Middle frontal gyrus (tissue), 1 donor: ENCODE data around the gene AGMO.
"Not testable (repeated sequence)": the region's sequence is repeated elsewhere in the genome, so short reads cannot be mapped to it uniquely, and the experiment has no call there.

Experiments used
- DNase-seq: peaks from one replicate; pipeline ENCODE4 v3.0.0-alpha.2; 2015; ENCODE audit warnings: low spot score; ENCODE audit errors: extremely low spot score

Gene AGMO

DNA sequence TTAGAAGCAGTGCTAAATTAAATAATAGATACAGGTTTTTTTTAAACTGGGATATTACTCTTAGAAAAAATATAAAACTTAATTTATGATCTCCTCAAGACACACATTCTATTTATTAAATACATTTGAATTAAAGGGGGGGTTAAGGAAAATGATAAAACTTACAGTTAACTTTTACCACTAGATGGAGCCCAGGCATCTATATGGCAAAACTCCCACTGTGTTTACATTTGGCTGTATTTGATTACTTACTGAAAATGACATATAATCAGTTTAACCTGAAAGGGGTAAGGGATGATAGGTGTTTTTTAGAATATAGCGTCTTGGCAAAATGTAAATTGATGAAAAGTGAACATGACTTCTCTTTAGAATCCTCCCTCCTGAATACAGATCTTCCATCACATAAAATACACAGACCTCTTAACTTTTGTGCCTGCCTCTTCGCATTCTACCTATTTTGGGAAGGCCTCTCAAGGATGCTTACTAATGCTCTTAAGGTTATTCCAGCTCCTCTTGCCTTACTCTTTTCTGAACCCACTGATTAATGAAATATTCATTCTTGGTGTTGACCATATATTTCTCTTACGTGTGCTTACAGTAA lies 235.7 kb downstream of the AGMO start:
- no peak for DNase-seq

- no peak for DNase-seq
These were observed 238.3 kb downstream of the AGMO start for GRCh38 chr7:15323550-15323949.

- DNase-seq, result no peak
These were observed 244.6 kb downstream of the AGMO start for GRCh38 chr7:15317215-15317614.

DNA sequence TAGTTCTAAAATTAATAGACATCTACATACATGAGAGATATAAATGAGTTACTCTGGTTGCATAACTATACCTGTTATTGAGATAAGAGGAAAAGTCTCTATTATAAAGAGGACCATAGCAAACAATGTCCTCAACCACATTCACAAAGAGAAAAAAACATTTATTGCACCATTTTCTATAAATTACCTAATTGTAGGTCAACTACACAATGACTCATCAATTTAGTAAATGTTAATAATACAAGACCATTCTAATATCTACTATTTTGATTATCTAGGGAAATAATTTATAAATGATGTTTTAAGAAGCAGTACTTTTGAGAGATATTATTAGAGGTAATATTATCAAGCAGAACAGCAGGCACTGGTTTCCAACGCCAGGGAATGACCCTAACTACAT lies 246.1 kb downstream of the AGMO start:
- DNase-seq, result no peak

GRCh38 chr7:15314922-15315321 lies 246.9 kb downstream of the AGMO start:
- DNase-seq, result no peak

DNA sequence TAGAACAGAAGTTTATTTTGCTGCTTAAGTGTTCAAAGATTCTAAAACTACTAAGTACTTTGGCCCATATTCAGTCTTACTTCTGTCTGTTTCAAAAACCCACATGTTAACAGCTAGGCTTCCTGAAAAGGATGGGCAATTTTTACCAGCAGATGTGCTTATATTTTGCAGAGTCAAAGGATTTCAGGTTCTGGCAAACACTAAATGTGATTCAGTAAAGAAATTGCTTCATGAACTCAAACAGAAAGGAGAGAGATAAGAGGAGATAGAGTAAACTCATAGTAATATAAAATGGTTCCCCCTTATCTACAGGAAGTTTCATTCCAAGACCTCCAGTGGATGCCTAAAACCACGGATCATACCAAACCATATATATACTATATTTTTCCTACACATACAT lies 248.5 kb downstream of the AGMO start:
- DNase-seq, result no peak

GRCh38 chr7:15309872-15310271 lies 251.9 kb downstream of the AGMO start:
- DNase-seq, result no peak

DNA sequence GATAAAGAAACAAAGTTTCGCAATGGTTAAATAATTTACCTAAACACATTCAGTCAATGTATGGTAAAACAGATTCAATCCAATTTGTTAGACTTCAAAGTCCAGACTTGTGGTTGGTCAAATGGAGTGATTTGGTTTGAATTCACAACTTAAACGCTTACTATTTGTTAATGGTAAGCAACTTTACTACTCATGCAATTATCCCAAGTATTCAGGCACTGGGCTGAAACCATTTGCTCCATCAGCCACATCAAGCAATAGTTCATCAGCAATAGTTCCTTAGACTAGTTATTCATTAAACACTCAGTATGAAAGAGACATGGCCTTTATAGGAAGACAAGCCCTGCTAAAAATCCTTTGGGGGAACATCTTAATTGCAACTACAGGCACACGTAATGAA lies 253.0 kb downstream of the AGMO start:
- no peak for DNase-seq

- DNase-seq, result no peak
These were observed 255.5 kb downstream of the AGMO start for GRCh38 chr7:15306296-15306695.

DNA sequence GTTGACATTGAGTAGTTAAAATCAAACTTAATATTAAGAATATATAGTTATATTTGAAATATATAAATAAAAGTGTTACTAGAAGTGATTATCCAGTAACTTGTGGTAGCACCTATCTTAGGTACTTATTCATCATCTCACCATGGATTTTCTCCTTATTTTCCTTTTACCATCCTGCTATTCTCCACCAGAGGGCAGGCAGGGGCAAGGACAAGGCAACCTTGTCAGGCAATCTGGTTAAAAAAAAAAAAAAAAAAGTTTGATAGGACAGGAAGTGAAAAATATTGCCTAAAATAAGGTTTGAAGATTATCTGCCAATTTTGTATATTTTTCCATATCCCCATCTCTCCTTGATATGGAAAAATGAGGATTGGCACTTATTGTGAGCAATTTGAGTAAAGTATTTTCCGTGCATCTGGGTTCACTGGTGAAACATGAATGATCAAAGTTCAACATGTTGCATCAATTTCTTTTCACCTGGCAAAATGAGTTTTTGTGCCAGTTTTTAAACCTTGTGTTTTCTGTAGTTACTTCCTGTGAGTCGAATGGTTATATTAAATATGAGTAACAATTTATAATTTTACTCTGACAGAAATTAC lies 256.7 kb downstream of the AGMO start:
- DNase-seq, result no peak

DNA sequence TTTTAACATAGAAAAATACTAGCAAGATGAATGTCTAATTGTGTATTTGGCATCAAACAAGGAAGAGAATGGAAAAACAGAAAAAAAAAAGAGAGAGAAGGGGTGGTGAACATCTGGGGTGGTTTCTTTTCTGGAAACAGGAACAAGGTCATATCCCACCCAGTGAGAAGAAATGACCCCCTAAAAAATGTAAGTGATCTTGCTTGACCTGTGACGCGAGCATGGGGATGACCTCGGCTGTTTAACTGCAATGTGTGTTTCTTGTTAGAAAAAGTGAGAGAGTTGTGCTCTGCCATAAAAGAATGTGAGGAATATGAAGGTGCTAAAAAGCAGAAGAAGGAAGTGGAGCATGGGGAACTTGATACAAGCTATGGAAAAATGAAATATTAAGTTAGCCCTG lies 258.5 kb downstream of the AGMO start:
- no peak for DNase-seq

DNA sequence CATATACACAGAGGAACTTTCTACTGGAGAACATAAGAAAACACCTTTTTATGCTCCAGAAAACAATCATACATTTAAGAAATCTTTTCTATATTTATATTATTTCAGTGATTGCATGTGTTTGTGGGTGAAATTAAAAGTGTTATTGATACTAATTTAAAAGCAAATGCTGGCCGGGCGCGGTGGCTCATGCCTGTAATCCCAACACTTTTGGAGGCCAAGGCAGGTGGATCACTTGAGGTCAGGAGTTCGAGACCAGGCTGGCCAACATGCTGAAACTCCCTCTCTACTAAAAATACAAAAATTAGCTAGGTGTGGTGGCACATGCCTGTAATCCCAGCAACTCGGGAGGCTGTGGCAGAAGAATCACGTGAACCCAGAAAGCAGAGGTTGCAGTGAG lies 260.8 kb downstream of the AGMO start:
- DNase-seq, result not testable (repeated sequence)

- no peak for DNase-seq
These were observed 269.7 kb downstream of the AGMO start for GRCh38 chr7:15292138-15292537.

GRCh38 chr7:15291699-15292098 lies 270.1 kb downstream of the AGMO start:
- no peak for DNase-seq

DNA sequence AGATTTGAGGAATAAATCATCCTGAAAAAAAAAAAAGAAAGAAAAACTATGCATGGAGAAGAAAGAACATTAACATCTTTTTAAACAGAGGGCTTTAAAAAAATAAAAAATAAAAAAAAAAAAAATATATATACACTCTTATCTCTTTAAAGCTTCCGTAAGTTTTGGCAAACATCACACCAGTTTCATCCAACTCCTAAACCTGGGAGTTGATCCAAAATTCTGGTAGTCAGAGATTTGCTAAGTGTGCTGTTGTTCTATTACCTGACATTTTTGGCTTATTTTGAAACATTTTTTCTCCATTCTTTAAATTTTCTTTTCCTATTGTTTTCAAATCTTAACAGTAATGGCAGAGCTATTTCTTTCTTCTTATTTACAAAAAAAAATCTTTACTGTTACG lies 273.1 kb downstream of the AGMO start:
- DNase-seq, result no peak

- DNase-seq, result no peak
These were observed 277.4 kb downstream of the AGMO start for GRCh38 chr7:15284396-15284795.

GRCh38 chr7:15280078-15280733 lies 281.6 kb downstream of the AGMO start:
- no peak for DNase-seq

DNA sequence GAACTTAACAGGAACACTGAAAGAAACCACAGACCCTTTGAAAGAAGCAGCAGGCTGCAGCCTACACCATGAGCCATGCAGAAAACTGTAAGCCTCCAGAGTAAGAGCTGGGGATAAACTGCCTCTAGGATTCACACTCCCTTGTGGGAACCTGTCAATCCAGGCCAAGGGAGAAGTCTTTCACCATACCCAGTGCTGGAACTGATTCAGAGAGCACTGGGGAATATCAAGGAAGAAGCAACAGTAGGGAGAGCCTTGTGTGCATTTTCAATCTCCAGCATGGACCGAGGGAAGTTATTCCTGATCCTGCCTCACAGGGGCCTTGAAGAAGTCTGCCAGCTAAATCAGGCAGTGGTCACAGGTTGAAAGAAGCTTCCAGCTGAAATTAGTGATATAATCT lies 282.2 kb downstream of the AGMO start:
- no peak for DNase-seq

DNA sequence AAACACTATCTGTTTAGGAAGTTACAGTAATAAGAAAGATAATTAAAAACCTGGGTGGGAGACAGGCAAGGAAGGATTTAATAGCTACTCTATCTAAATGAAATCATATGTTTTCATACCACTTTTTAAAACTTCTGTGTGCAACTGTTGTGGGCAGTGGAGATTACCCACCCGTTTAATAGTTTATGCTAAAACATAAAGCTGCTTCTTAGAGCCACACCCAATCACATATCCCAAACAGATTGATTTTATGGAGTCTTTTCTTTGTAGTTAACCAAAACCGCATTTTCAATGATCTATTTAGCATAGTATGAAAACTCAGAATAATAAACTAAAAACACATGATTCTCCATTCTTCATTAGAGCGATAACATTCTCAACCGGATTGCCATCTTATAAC lies 304.1 kb downstream of the AGMO start:
- DNase-seq, result no peak

DNA sequence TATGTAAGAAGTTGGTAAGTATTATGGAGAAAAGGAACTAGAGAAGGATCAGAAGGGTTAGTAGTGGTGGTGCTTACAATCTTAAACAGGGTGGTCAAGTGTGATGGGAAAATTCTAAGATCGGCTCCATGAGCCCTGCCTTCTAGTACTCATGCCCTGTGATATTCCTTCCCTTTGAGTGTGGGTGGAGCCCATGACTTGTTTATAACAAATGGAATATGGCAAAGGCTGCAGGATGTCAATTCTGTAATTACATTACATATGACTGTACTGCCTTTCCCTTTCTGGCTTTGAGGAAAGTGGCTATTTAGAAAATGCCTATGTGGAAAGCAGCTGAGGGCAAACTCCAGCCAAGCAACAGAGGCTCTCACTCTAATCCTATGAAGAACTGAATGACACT lies 309.6 kb downstream of the AGMO start:
- no peak for DNase-seq

DNA sequence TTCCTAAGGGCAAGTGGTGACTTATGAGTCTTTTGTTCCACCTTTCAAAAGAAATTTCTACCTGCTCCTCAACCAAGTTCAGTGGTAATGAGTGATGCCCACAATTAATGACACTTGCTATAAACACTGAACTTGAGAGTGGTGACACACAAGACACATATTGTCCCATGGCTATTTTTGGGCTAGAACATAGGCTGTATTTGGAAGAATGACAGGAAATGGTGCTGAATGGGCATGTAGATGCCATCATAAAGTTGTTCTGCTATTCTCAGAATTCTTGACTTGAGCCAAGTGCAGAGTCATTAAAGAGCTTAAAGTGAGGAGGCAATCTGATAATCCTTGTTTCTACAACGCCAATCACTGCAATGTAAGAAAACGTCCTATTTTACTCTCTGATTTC lies 313.3 kb downstream of the AGMO start:
- DNase-seq, result no peak

GRCh38 chr7:15245831-15246230 lies 316.0 kb downstream of the AGMO start:
- DNase-seq, result no peak

DNA sequence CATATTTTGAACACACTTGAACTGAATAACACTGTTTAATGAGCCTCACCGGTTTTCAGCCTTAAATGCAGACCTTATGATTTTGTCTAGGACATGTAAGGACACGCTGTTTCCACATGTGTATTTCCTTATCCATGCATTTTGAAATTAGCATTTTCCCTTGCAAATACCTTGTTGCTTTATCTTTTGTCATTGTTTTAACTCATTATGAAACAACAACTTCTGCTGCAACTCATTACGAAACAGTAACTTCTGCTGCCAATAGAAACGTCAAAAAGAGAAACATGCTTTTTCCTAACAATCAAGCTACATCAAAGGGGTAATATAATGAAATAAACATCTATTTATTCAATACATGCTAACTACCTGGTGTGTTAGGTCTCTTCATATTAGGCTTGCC lies 322.0 kb downstream of the AGMO start:
- no peak for DNase-seq
